Measurements from ENCODE around the gene STAT1. TPM values are rescaled to one million over a fixed set of nuclear protein-coding genes. Genes with fewer than 3 reads are reported as not detected.

The STAT1 gene
- polyA plus RNA-seq, 1 donor (not counting 4 experiments of a cell fraction or from before 2014, with no cell fraction given): 181 TPM

- no peak overlapping the region for H3K9ac ChIP-seq (ENCODE audit: control insufficient read depth, extremely low read depth, insufficient read depth, low read length)
- no peak for TF ChIP-seq EZH2 (IDR thresholded peaks at IDR 0.05; ENCODE audit: low read length)
- no peak for TF ChIP-seq CTCF (optimal IDR thresholded peaks at IDR 0.05 in 1 of 3, IDR thresholded peaks at IDR 0.05 in 1 of 3, conservative IDR thresholded peaks at IDR 0.05 in 1 of 3; ENCODE audit: extremely low read depth in 1 of 3, insufficient read depth in 2 of 3, low read length in 3 of 3)
- H3K79me2 ChIP-seq (ENCODE audit: control insufficient read depth, insufficient read depth, low read length): no peaks in the 10 kb centered on the region
- H3K27me3 ChIP-seq (ENCODE audit: control insufficient read depth, extremely low read depth, insufficient read depth, low read length): no peaks in the 10 kb centered on the region
- no peaks in the 10 kb centered on the region for H4K20me1 ChIP-seq (ENCODE audit: control insufficient read depth, extremely low read depth, insufficient read depth, low read length)
- FAIRE-seq: no peak
- no peaks in the 10 kb centered on the region for H3K36me3 ChIP-seq (ENCODE audit: control insufficient read depth in 2 of 2, extremely low read depth in 1 of 2, insufficient read depth in 2 of 2, low read length in 2 of 2)
- H3K27ac ChIP-seq (ENCODE audit: control insufficient read depth, insufficient read depth, low read length): no peak overlapping the region
- H3K4me3 ChIP-seq (ENCODE audit: control insufficient read depth in 2 of 3, extremely low read depth in 1 of 3, insufficient read depth in 2 of 3, low read depth in 1 of 3, low read length in 3 of 3): no peak overlapping the region
- no peaks in the 10 kb centered on the region for H3K9me3 ChIP-seq (ENCODE audit: control insufficient read depth, low read depth, low read length)
- no peak for DNase-seq (ENCODE audit: low read depth, low spot score)
- no peak overlapping the region for H3K4me2 ChIP-seq (ENCODE audit: control insufficient read depth, extremely low read depth, insufficient read depth, low read depth, low read length)
- H2AFZ ChIP-seq (ENCODE audit: control insufficient read depth, low read length): no peak overlapping the region
- peaks cover 10% of the 10 kb centered on the region for H3K4me1 ChIP-seq (ENCODE audit: control insufficient read depth, extremely low read depth, insufficient read depth, low read length)
- H3K9me1 ChIP-seq (ENCODE audit: control insufficient read depth, extremely low read depth, insufficient read depth, low read length): no peaks in the 10 kb centered on the region
- dilution Hi-C loops (cut with MboI; ENCODE audit: extremely low pct_ligation_motif_present, low sequenced_read_pairs): no loop called here
Observed at GRCh38 chr2:191043438-191043837, 29.5 kb upstream of the STAT1 start.

- dilution Hi-C loops (cut with MboI; ENCODE audit: extremely low pct_ligation_motif_present, low sequenced_read_pairs): no loop called here
- Histone ChIP-seq H3K27me3 (ENCODE audit: control insufficient read depth, extremely low read depth, insufficient read depth, low read length) (no peaks in the 10 kb centered on the region), H3K4me2 (ENCODE audit: control insufficient read depth, extremely low read depth, insufficient read depth, low read depth, low read length) (peak overlapping the region; percentile 25), H3K9ac (ENCODE audit: control insufficient read depth, extremely low read depth, insufficient read depth, low read length) (no peak overlapping the region), H3K79me2 (ENCODE audit: control insufficient read depth, insufficient read depth, low read length) (no peaks in the 10 kb centered on the region), H3K4me3 (ENCODE audit: control insufficient read depth in 2 of 3, extremely low read depth in 1 of 3, insufficient read depth in 2 of 3, low read depth in 1 of 3, low read length in 3 of 3) (no peak overlapping the region), H3K9me3 (ENCODE audit: control insufficient read depth, low read depth, low read length) (no peaks in the 10 kb centered on the region), H2AFZ (ENCODE audit: control insufficient read depth, low read length) (no peak overlapping the region), H3K36me3 (ENCODE audit: control insufficient read depth in 2 of 2, extremely low read depth in 1 of 2, insufficient read depth in 2 of 2, low read length in 2 of 2) (no peaks in the 10 kb centered on the region), H3K9me1 (ENCODE audit: control insufficient read depth, extremely low read depth, insufficient read depth, low read length) (no peaks in the 10 kb centered on the region), H3K4me1 (ENCODE audit: control insufficient read depth, extremely low read depth, insufficient read depth, low read length) (peaks cover 16% of the 10 kb centered on the region), H4K20me1 (ENCODE audit: control insufficient read depth, extremely low read depth, insufficient read depth, low read length) (no peaks in the 10 kb centered on the region), H3K27ac (ENCODE audit: control insufficient read depth, insufficient read depth, low read length) (no peak overlapping the region)
- FAIRE-seq (peak; percentile 66), DNase-seq (ENCODE audit: low read depth, low spot score) (no peak)
- TF ChIP-seq CTCF (optimal IDR thresholded peaks at IDR 0.05 in 1 of 3, IDR thresholded peaks at IDR 0.05 in 1 of 3, conservative IDR thresholded peaks at IDR 0.05 in 1 of 3; ENCODE audit: extremely low read depth in 1 of 3, insufficient read depth in 2 of 3, low read length in 3 of 3): no peak
- TF ChIP-seq EZH2 (IDR thresholded peaks at IDR 0.05; ENCODE audit: low read length): no peak
Observed at GRCh38 chr2:191041418-191042161, 27.6 kb upstream of the STAT1 start.

Measured in keratinocyte (primary cell).